SK-N-SH treated with all-trans-retinoic acid at 6 μM for 48 hours (cell line): ENCODE results near the gene MRM3.
"Not testable (repeated sequence)": the region's sequence is repeated elsewhere in the genome, so short reads cannot be mapped to it uniquely, and the experiment has no call there.

Source experiments
- ATAC-seq: fragments of 200-7000 bp; cut with Tn5 transposase; 3 replicates; pipeline ENCODE4 v1.9.1; 2020; ENCODE audit warnings: mild to moderate bottlenecking, moderate library complexity
- ARNTL ChIP-seq: fragments of 450-650 bp; formaldehyde crosslinking; IDR thresholded peaks from 2 replicates; pipeline ENCODE4 v1.5.0; 2020; ENCODE audit warnings: low read depth, mild to moderate bottlenecking, moderate library complexity, borderline replicate concordance
- CSDC2 ChIP-seq: fragments of 250-450 bp; sonication (Bioruptor Pico); IDR thresholded peaks from 2 replicates; pipeline ENCODE4 v1.5.0; 2020; ENCODE audit warnings: mild to moderate bottlenecking, moderate library complexity
- CSRNP3 ChIP-seq: fragments of 250-450 bp; sonication (Bioruptor Pico); IDR thresholded peaks from 2 replicates; pipeline ENCODE4 v1.5.1; 2021; ENCODE audit warnings: mild to moderate bottlenecking, moderate library complexity
- ESRRG ChIP-seq: fragments of 250-450 bp; sonication (Bioruptor Pico); IDR thresholded peaks from 2 replicates; pipeline ENCODE4 v1.6.1; 2021; ENCODE audit warnings: mild to moderate bottlenecking
- GLIS3 ChIP-seq: fragments of 250-450 bp; sonication (Bioruptor Pico); IDR thresholded peaks from 2 replicates; pipeline ENCODE4 v1.5.0; 2020; ENCODE audit warnings: mild to moderate bottlenecking, moderate library complexity
- ISL1 ChIP-seq: fragments of 250-450 bp; sonication (Bioruptor Pico); IDR thresholded peaks from 2 replicates; pipeline ENCODE4 v2.1.2; 2022; ENCODE audit warnings: mild to moderate bottlenecking, moderate library complexity
- OSR1 ChIP-seq: fragments of 250-450 bp; sonication (Bioruptor Pico); IDR thresholded peaks from 2 replicates; pipeline ENCODE4 v1.8.0; 2022; ENCODE audit warnings: moderate library complexity, mild to moderate bottlenecking, inconsistent platforms
- PPARA ChIP-seq: fragments of 250-450 bp; sonication (Bioruptor Pico); IDR thresholded peaks from 2 replicates; pipeline ENCODE4 v1.5.0; 2020; ENCODE audit warnings: mild to moderate bottlenecking, borderline replicate concordance
- RARB ChIP-seq: fragments of 250-450 bp; sonication (Bioruptor Pico); IDR thresholded peaks from 2 replicates; pipeline ENCODE4 v1.8.0; 2021; ENCODE audit warnings: mild to moderate bottlenecking, moderate library complexity
- SNAI2 ChIP-seq: fragments of 250-450 bp; sonication (Bioruptor Pico); IDR thresholded peaks from 2 replicates; pipeline ENCODE4 v1.5.0; 2020; ENCODE audit warnings: mild to moderate bottlenecking, moderate library complexity
- TCF4 ChIP-seq: fragments of 250-450 bp; sonication (Bioruptor Pico); IDR thresholded peaks from 2 replicates; pipeline ENCODE4 v1.8.0; 2021; ENCODE audit warnings: mild to moderate bottlenecking, moderate library complexity, borderline replicate concordance
- ZC3H10 ChIP-seq: fragments of 250-450 bp; sonication (Bioruptor Pico); IDR thresholded peaks from 2 replicates; pipeline ENCODE4 v1.5.1; 2021; ENCODE audit warnings: mild to moderate bottlenecking, moderate library complexity
- ZFP3 ChIP-seq: fragments of 250-450 bp; sonication (Bioruptor Pico); IDR thresholded peaks from 2 replicates; pipeline ENCODE4 v1.5.0; 2020; ENCODE audit warnings: mild to moderate bottlenecking, moderate library complexity
- ZFP30 ChIP-seq: fragments of 450-650 bp; formaldehyde crosslinking; IDR thresholded peaks from 2 replicates; pipeline ENCODE4 v1.5.0; 2022; ENCODE audit warnings: mild to moderate bottlenecking, moderate library complexity
- ZNF565 ChIP-seq: fragments of 450-650 bp; formaldehyde crosslinking; conservative IDR thresholded peaks from 2 replicates; pipeline ENCODE4 v1.5.0; 2020; ENCODE audit warnings: low read depth, mild to moderate bottlenecking, moderate library complexity
- ZNF70 ChIP-seq: fragments of 450-650 bp; formaldehyde crosslinking; IDR thresholded peaks from 2 replicates; pipeline ENCODE4 v1.5.0; 2020; ENCODE audit warnings: mild to moderate bottlenecking, moderate library complexity
- ZNF8 ChIP-seq: fragments of 450-650 bp; formaldehyde crosslinking; IDR thresholded peaks from 2 replicates; pipeline ENCODE4 v1.5.0; 2020; ENCODE audit warnings: mild to moderate bottlenecking, moderate library complexity
- TF ChIP-seq, protein P1 (sequence below): fragments of 250-450 bp; sonication (Bioruptor Pico); IDR thresholded peaks from 2 replicates; pipeline ENCODE4 v1.8.0; 2020; ENCODE audit warnings: mild to moderate bottlenecking, moderate library complexity, borderline replicate concordance
- TF ChIP-seq, protein P2 (sequence below): fragments of 250-450 bp; sonication (Bioruptor Pico); IDR thresholded peaks from 2 replicates; pipeline ENCODE4 v1.5.0; 2020; ENCODE audit warnings: mild to moderate bottlenecking, moderate library complexity
- TF ChIP-seq, protein P3 (sequence below): fragments of 250-450 bp; sonication (Bioruptor Pico); IDR thresholded peaks from 2 replicates; pipeline ENCODE4 v1.8.0; 2021; ENCODE audit warnings: low read depth, mild to moderate bottlenecking, moderate library complexity, borderline replicate concordance

Gene MRM3

DNA sequence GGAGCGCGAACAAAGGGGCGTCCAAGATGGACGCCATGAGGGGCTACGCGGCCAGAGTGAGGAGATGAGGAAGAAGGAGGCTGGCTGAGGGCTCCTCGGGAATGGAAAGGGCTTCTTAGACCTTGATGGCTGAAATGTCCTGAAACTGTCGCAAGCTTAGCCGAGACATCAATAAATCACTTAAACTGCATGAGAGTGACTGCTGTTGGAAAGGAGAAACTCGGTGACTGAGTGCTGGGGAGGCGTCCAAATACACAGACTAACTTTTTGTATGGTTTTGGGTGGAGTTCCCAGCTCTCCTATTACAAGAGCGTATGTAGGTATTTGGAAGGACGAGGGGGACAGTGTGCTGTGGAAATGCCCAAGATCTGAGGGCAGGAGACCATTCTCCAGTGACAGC, 28.7 kb upstream of the MRM3 start:
- no peak for TF ChIP-seq OSR1 (CRISPR knock-in tag)
- TF ChIP-seq, protein P1, sequence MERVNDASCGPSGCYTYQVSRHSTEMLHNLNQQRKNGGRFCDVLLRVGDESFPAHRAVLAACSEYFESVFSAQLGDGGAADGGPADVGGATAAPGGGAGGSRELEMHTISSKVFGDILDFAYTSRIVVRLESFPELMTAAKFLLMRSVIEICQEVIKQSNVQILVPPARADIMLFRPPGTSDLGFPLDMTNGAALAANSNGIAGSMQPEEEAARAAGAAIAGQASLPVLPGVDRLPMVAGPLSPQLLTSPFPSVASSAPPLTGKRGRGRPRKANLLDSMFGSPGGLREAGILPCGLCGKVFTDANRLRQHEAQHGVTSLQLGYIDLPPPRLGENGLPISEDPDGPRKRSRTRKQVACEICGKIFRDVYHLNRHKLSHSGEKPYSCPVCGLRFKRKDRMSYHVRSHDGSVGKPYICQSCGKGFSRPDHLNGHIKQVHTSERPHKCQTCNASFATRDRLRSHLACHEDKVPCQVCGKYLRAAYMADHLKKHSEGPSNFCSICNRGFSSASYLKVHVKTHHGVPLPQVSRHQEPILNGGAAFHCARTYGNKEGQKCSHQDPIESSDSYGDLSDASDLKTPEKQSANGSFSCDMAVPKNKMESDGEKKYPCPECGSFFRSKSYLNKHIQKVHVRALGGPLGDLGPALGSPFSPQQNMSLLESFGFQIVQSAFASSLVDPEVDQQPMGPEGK: no peak
- no peak for TF ChIP-seq ARNTL (CRISPR knock-in tag)
- TF ChIP-seq CSDC2 (CRISPR knock-in tag): no peak
- TF ChIP-seq PPARA: no peak
- TF ChIP-seq SNAI2: no peak
- TF ChIP-seq TCF4: no peak
- no peak for TF ChIP-seq ZNF565
- no peak for TF ChIP-seq ZFP30 (CRISPR knock-in tag)
- TF ChIP-seq, protein P2, sequence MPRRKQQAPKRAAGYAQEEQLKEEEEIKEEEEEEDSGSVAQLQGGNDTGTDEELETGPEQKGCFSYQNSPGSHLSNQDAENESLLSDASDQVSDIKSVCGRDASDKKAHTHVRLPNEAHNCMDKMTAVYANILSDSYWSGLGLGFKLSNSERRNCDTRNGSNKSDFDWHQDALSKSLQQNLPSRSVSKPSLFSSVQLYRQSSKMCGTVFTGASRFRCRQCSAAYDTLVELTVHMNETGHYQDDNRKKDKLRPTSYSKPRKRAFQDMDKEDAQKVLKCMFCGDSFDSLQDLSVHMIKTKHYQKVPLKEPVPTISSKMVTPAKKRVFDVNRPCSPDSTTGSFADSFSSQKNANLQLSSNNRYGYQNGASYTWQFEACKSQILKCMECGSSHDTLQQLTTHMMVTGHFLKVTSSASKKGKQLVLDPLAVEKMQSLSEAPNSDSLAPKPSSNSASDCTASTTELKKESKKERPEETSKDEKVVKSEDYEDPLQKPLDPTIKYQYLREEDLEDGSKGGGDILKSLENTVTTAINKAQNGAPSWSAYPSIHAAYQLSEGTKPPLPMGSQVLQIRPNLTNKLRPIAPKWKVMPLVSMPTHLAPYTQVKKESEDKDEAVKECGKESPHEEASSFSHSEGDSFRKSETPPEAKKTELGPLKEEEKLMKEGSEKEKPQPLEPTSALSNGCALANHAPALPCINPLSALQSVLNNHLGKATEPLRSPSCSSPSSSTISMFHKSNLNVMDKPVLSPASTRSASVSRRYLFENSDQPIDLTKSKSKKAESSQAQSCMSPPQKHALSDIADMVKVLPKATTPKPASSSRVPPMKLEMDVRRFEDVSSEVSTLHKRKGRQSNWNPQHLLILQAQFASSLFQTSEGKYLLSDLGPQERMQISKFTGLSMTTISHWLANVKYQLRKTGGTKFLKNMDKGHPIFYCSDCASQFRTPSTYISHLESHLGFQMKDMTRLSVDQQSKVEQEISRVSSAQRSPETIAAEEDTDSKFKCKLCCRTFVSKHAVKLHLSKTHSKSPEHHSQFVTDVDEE: no peak
- no peak for TF ChIP-seq ISL1
- TF ChIP-seq, all 23 proteins: peak for 0
- ATAC-seq: no peak

GRCh38 chr17:755319-755961, 26.7 kb upstream of the MRM3 start:
- ATAC-seq: not testable (repeated sequence)

DNA sequence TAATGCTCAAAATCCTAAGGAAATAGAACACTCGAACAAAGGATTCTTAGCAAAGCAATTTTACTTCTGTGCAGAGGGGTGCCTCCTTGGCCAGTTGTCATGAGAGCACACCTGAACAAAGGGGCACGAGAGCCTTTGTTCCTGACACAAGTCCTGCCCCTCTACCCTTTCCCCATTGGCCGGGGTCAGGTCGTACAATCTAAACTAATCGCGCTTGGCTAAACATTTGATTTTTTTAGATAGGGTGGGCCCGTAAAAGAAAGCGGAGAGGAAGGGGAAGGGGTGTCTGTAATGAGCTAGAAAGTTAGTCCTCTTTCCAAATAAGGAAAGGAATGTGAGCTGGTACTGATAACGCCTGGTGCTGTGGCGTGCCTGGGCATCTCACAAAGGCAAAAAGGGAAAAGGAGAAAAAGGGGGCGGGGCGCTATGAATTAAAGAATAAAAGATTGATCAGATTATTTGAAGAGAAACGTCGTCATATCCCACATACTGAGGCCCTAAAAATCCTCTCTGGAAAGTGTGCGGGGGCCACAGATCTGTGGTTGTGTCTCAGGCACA, 26.1 kb upstream of the MRM3 start:
- not testable (repeated sequence) for ATAC-seq

DNA sequence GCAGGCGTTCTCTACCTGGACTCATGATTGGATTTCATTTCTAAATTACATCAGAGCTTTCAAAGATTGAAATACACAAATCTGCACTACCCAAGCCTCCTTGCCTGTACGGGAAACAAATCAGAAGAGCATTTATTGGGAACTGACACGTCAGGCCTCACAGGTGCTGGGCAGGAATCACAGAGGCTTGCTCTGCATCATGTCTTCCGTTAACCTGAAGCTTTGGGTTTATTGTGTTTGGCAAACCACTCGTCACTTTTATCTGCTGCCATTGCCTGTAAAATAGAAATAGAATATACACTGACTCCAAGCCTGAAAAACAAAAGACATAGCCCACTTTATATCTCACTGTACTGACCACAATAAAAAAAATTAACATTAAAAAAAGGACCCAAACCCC, 22.2 kb upstream of the MRM3 start:
- TF ChIP-seq ZFP3 (CRISPR knock-in tag) (no peak), ARNTL (CRISPR knock-in tag) (no peak), ZFP30 (CRISPR knock-in tag) (no peak), CSRNP3 (CRISPR knock-in tag) (no peak), ZNF70 (CRISPR knock-in tag) (no peak), RARB (no peak), ZNF8 (no peak), GLIS3 (no peak), ZC3H10 (no peak), ESRRG (CRISPR knock-in tag) (no peak), SNAI2 (no peak)
- TF ChIP-seq, protein P2: no peak
- TF ChIP-seq, protein P3, sequence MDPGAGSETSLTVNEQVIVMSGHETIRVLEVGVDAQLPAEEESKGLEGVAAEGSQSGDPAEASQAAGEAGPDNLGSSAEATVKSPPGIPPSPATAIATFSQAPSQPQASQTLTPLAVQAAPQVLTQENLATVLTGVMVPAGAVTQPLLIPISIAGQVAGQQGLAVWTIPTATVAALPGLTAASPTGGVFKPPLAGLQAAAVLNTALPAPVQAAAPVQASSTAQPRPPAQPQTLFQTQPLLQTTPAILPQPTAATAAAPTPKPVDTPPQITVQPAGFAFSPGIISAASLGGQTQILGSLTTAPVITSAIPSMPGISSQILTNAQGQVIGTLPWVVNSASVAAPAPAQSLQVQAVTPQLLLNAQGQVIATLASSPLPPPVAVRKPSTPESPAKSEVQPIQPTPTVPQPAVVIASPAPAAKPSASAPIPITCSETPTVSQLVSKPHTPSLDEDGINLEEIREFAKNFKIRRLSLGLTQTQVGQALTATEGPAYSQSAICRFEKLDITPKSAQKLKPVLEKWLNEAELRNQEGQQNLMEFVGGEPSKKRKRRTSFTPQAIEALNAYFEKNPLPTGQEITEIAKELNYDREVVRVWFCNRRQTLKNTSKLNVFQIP: no peak
- no peak for ATAC-seq
